ENCODE measurements around the gene THAP11. TPM values are rescaled to one million over a fixed set of nuclear protein-coding genes. Genes with fewer than 3 reads are reported as not detected.

Gene THAP11
- total and polyA plus RNA-seq, 8 donors = 21.7 to 30.5 (median 27.2) TPM

- intact Hi-C loops (cut with DNase I) = no loop called here
- no peak for TF ChIP-seq CTCF (IDR thresholded peaks at IDR 0.05)
- Histone ChIP-seq H3K9me3 (no peaks in the 10 kb centered on the region), H3K27me3 (no peaks in the 10 kb centered on the region), H3K4me1 (peaks cover 0 to 19% of the 10 kb centered on the region in 2 donors), H3K27ac (no peak overlapping the region), H3K4me3 (no peak overlapping the region), H3K36me3 (peaks cover 0 to 38% of the 10 kb centered on the region in 2 donors)
- DNase-seq (no peak), ATAC-seq (no peak)
Observed at GRCh38 chr16:67888331-67888730, 46.2 kb downstream of the THAP11 start.

- Histone ChIP-seq H3K9me3 (no peaks in the 10 kb centered on the region), H3K27me3 (no peaks in the 10 kb centered on the region), H3K4me3 (peak overlapping the region; percentile 81 to 90), H3K27ac (peak overlapping the region in 1 of 2 donors; percentile 94), H3K36me3 (no peaks in the 10 kb centered on the region), H3K4me1 (peaks cover 6 to 47% of the 10 kb centered on the region in 2 donors)
- DNase-seq (no peak), ATAC-seq (no peak)
- no peak for TF ChIP-seq CTCF (IDR thresholded peaks at IDR 0.05)
- intact Hi-C loops (cut with DNase I) = no loop called here
Observed at GRCh38 chr16:67892375-67892774, 50.3 kb downstream of the THAP11 start.

- Histone ChIP-seq H3K27me3 (no peaks in the 10 kb centered on the region), H3K27ac (peak within 1 kb of the TSS; percentile 90 to 94), H3K36me3 (no peaks in the 10 kb centered on the region), H3K4me1 (peaks cover 6 to 49% of the 10 kb centered on the region in 2 donors), H3K9me3 (no peaks in the 10 kb centered on the region), H3K4me3 (peak within 1 kb of the TSS; percentile 81 to 90)
- ATAC-seq (peak; percentile 98), DNase-seq (peak; percentile 92 to 99 (median 98))
- intact Hi-C loops (cut with DNase I) = no loop called here
- no peak for TF ChIP-seq CTCF (IDR thresholded peaks at IDR 0.05)
Observed at GRCh38 chr16:67892899-67893742, 51.0 kb downstream of the THAP11 start, which contains the start of gene PSKH1. Gene PSKH1, plus strand, starts transcription at chr16:67893254. Its CDS starts 15,496 bp downstream, at chr16:67908750.

Other genes with a start within 250 kb of the THAP11 start
- 1 to 10 TPM; 1.6 to 2.9 TPM for gene CARMIL2, start 197.2 kb upstream of the THAP11 start, total RNA-seq
- 1 to 10 TPM; 2.9 to 7.5 (median 4.2) TPM for gene CARMIL2, start 197.2 kb upstream of the THAP11 start, polyA plus RNA-seq (ENCODE audit: insufficient read length in 6 of 6)
- gene ACD, start 182.1 kb upstream of the THAP11 start, total RNA-seq = 10 to 100 TPM; 12.9 to 15.2 TPM
- gene ACD, start 182.1 kb upstream of the THAP11 start, polyA plus RNA-seq (ENCODE audit: insufficient read length in 6 of 6) = 10 to 100 TPM; 20.2 to 27.5 (median 25.4) TPM
- 1 to 10 TPM; 3.8 to 4.1 TPM for gene PARD6A, start 181.4 kb upstream of the THAP11 start, total RNA-seq
- 1 to 10 TPM; 1.4 to 2.4 (median 1.6) TPM for gene PARD6A, start 181.4 kb upstream of the THAP11 start, polyA plus RNA-seq (ENCODE audit: insufficient read length in 6 of 6)
- 10 to 100 TPM; 11.2 to 16.0 TPM for gene ENKD1, start 175.6 kb upstream of the THAP11 start, total RNA-seq
- gene ENKD1, start 175.6 kb upstream of the THAP11 start, polyA plus RNA-seq (ENCODE audit: insufficient read length in 6 of 6) = 10 to 100 TPM; 19.4 to 26.0 (median 23.7) TPM
- 1 to 10 TPM; 2.6 to 3.6 TPM for gene C16orf86, start 175.5 kb upstream of the THAP11 start, total RNA-seq
- gene C16orf86, start 175.5 kb upstream of the THAP11 start, polyA plus RNA-seq (ENCODE audit: insufficient read length in 6 of 6) = 1 to 10 TPM; 2.3 to 3.3 (median 2.7) TPM
- gene GFOD2, start 123.0 kb upstream of the THAP11 start, total RNA-seq = 10 to 100 TPM; 13.7 to 18.6 TPM
- 10 to 100 TPM; 30.7 to 39.5 (median 33.1) TPM for gene GFOD2, start 123.0 kb upstream of the THAP11 start, polyA plus RNA-seq (ENCODE audit: insufficient read length in 6 of 6)
- 10 to 100 TPM; 16.8 to 18.0 TPM for gene RANBP10, start 35.8 kb upstream of the THAP11 start, total RNA-seq
- 10 to 100 TPM; 32.5 to 45.8 (median 39.5) TPM for gene RANBP10, start 35.8 kb upstream of the THAP11 start, polyA plus RNA-seq (ENCODE audit: insufficient read length in 6 of 6)
- gene TSNAXIP1, start 35.4 kb upstream of the THAP11 start, total RNA-seq = 1 to 10 TPM in 1 of 2 donors, under 1 TPM in 1; 0.52 to 4.4 TPM
- 1 to 10 TPM; 5.2 to 7.1 (median 6.8) TPM for gene TSNAXIP1, start 35.4 kb upstream of the THAP11 start, polyA plus RNA-seq (ENCODE audit: insufficient read length in 6 of 6)
- 10 to 100 TPM; 91.5 to 92.2 TPM for gene NUTF2, start 4.6 kb downstream of the THAP11 start, total RNA-seq
- 100 to 1,000 TPM; 108 to 123 (median 117) TPM for gene NUTF2, start 4.6 kb downstream of the THAP11 start, polyA plus RNA-seq (ENCODE audit: insufficient read length in 6 of 6)
- 10 to 100 TPM; 30.8 to 37.9 TPM for gene CENPT, start 5.4 kb downstream of the THAP11 start, total RNA-seq
- gene CENPT, start 5.4 kb downstream of the THAP11 start, polyA plus RNA-seq (ENCODE audit: insufficient read length in 6 of 6) = 10 to 100 TPM; 47.7 to 62.6 (median 53.4) TPM
- gene EDC4, start 30.7 kb downstream of the THAP11 start, total RNA-seq = 10 to 100 TPM; 47.9 to 48.8 TPM
- 10 to 100 TPM; 73.3 to 94.4 (median 77.5) TPM for gene EDC4, start 30.7 kb downstream of the THAP11 start, polyA plus RNA-seq (ENCODE audit: insufficient read length in 6 of 6)
- 1 to 10 TPM in 1 of 2 donors, not detected in 1; 1.7 TPM for gene NRN1L, start 42.6 kb downstream of the THAP11 start, total RNA-seq
- gene NRN1L, start 42.6 kb downstream of the THAP11 start, polyA plus RNA-seq (ENCODE audit: insufficient read length in 6 of 6) = 1 to 10 TPM; 1.1 to 2.6 (median 1.9) TPM
- 10 to 100 TPM; 25.4 to 29.6 TPM for gene PSKH1, start 50.9 kb downstream of the THAP11 start, total RNA-seq
- gene PSKH1, start 50.9 kb downstream of the THAP11 start, polyA plus RNA-seq (ENCODE audit: insufficient read length in 6 of 6) = 10 to 100 TPM; 20.8 to 32.1 (median 29.8) TPM
- under 1 TPM in 1 of 2 donors, not detected in 1; 0.50 TPM for gene CTRL, start 89.5 kb downstream of the THAP11 start, total RNA-seq
- gene CTRL, start 89.5 kb downstream of the THAP11 start, polyA plus RNA-seq (ENCODE audit: insufficient read length in 6 of 6) = 1 to 10 TPM; 3.5 to 7.1 (median 5.3) TPM
- gene PSMB10, start 94.5 kb downstream of the THAP11 start, total RNA-seq = 10 to 100 TPM; 59.7 to 76.8 TPM
- gene PSMB10, start 94.5 kb downstream of the THAP11 start, polyA plus RNA-seq (ENCODE audit: insufficient read length in 6 of 6) = 10 to 100 TPM; 20.7 to 34.2 (median 28.5) TPM
- 10 to 100 TPM; 27.5 to 37.2 TPM for gene LCAT, start 101.8 kb downstream of the THAP11 start, total RNA-seq
- 10 to 100 TPM; 23.9 to 37.6 (median 31.5) TPM for gene LCAT, start 101.8 kb downstream of the THAP11 start, polyA plus RNA-seq (ENCODE audit: insufficient read length in 6 of 6)
- gene SLC12A4, start 126.3 kb downstream of the THAP11 start, total RNA-seq = 100 to 1,000 TPM in 1 of 2 donors, 10 to 100 TPM in 1; 99.2 to 121 TPM
- gene SLC12A4, start 126.3 kb downstream of the THAP11 start, polyA plus RNA-seq (ENCODE audit: insufficient read length in 6 of 6) = 10 to 100 TPM; 42.6 to 55.7 (median 51.0) TPM
- under 1 TPM in 1 of 2 donors, not detected in 1; 0.60 TPM for gene DPEP3, start 138.2 kb downstream of the THAP11 start, total RNA-seq
- gene DPEP3, start 138.2 kb downstream of the THAP11 start, polyA plus RNA-seq (ENCODE audit: insufficient read length in 6 of 6) = under 1 TPM in 2 of 6 donors, not detected in 4; 0.08 to 0.09 TPM
- 10 to 100 TPM in 1 of 2 donors, 1 to 10 TPM in 1; 7.3 to 12.6 TPM for gene DPEP2, start 157.2 kb downstream of the THAP11 start, total RNA-seq
- 1 to 10 TPM; 2.3 to 3.7 (median 3.2) TPM for gene DPEP2, start 157.2 kb downstream of the THAP11 start, polyA plus RNA-seq (ENCODE audit: insufficient read length in 6 of 6)
- gene DPEP2NB, start 173.6 kb downstream of the THAP11 start, total RNA-seq = not detected
- gene DPEP2NB, start 173.6 kb downstream of the THAP11 start, polyA plus RNA-seq (ENCODE audit: insufficient read length in 6 of 6) = not detected
- 10 to 100 TPM in 1 of 2 donors, 1 to 10 TPM in 1; 6.7 to 10.5 TPM for gene DDX28, start 180.9 kb downstream of the THAP11 start, total RNA-seq
- gene DDX28, start 180.9 kb downstream of the THAP11 start, polyA plus RNA-seq (ENCODE audit: insufficient read length in 6 of 6) = 1 to 10 TPM; 5.1 to 7.4 (median 6.8) TPM
- gene DUS2, start 181.0 kb downstream of the THAP11 start, total RNA-seq = 10 to 100 TPM; 16.2 to 22.4 TPM
- 10 to 100 TPM; 13.9 to 19.2 (median 16.4) TPM for gene DUS2, start 181.0 kb downstream of the THAP11 start, polyA plus RNA-seq (ENCODE audit: insufficient read length in 6 of 6)
- 10 to 100 TPM; 58.5 to 65.8 TPM for gene NFATC3, start 243.1 kb downstream of the THAP11 start, total RNA-seq
- 10 to 100 TPM; 34.6 to 42.9 (median 38.4) TPM for gene NFATC3, start 243.1 kb downstream of the THAP11 start, polyA plus RNA-seq (ENCODE audit: insufficient read length in 6 of 6)